ENCODE measurements around the gene ROBO1. TPM values are rescaled to one million over a fixed set of nuclear protein-coding genes. Genes with fewer than 3 reads are reported as not detected.

The ROBO1 gene
- total and polyA plus RNA-seq, 2 of the 13 experiments (the other 11 are each of a cell fraction or from before 2014, with no cell fraction given), result 52.2 to 71.0 TPM

- TF ChIP-seq ZNF33A (CRISPR knock-in tag; IDR thresholded peaks at IDR 0.05; ENCODE audit: borderline replicate concordance) (no peak), ZNF639 (CRISPR knock-in tag; conservative IDR thresholded peaks at IDR 0.05) (no peak), ZSCAN5A (CRISPR knock-in tag; IDR thresholded peaks at IDR 0.05; ENCODE audit: borderline replicate concordance) (peak; percentile 75; the same call in 1 of the 2 replicates), ZFP62 (CRISPR knock-in tag; IDR thresholded peaks at IDR 0.05) (no peak), ZNF12 (CRISPR knock-in tag; IDR thresholded peaks at IDR 0.05) (peak; percentile 53; the same call in 1 of the 2 replicates), ZFP36 (IDR thresholded peaks at IDR 0.05; ENCODE audit: borderline replicate concordance, low read depth, low read length, partially characterized antibody) (no peak), RBFOX2 (IDR thresholded peaks at IDR 0.05; ENCODE audit: low read depth, low read length) (peak; percentile 54; the same call in 1 of the 2 replicates), PHB2 (IDR thresholded peaks at IDR 0.05; ENCODE audit: partially characterized antibody) (no peak), ZNF788 (CRISPR knock-in tag; IDR thresholded peaks at IDR 0.05; ENCODE audit: borderline replicate concordance) (no peak), ZNF546 (CRISPR knock-in tag; conservative IDR thresholded peaks at IDR 0.05) (no peak), ZNF34 (CRISPR knock-in tag; IDR thresholded peaks at IDR 0.05; ENCODE audit: borderline replicate concordance) (no peak), ZNF567 (CRISPR knock-in tag; IDR thresholded peaks at IDR 0.05; ENCODE audit: borderline replicate concordance) (no peak), TCF7 (IDR thresholded peaks at IDR 0.05; ENCODE audit: low read depth) (peak; percentile 64), ZNF124 (CRISPR knock-in tag; IDR thresholded peaks at IDR 0.05) (peak; percentile 48; the same call in 1 of the 2 replicates), CBX2 (IDR thresholded peaks at IDR 0.05; ENCODE audit: low read depth, low read length) (no peak), CBX2 (CRISPR knock-in tag; IDR thresholded peaks at IDR 0.05; ENCODE audit: low read depth) (no peak), ZMYM4 (CRISPR knock-in tag; IDR thresholded peaks at IDR 0.05) (peak; percentile 96), PRDM10 (CRISPR knock-in tag; IDR thresholded peaks at IDR 0.05; ENCODE audit: low read depth) (no peak), ZBTB25 (CRISPR knock-in tag; IDR thresholded peaks at IDR 0.05) (no peak), SUZ12 (IDR thresholded peaks at IDR 0.05; ENCODE audit: low read depth, low read length) (no peak), TP53 (CRISPR knock-in tag; conservative IDR thresholded peaks at IDR 0.05) (no peak)
These were observed 935.0 kb downstream of the ROBO1 start (continued) for GRCh38 chr3:78832785-78833204.
